GM12878 (cell line): ENCODE measurements around the gene TMCO6. TPM values are rescaled to one million over a fixed set of nuclear protein-coding genes. Genes with fewer than 3 reads are reported as not detected.

ENCODE experiments used
- BRCA1 ChIP-seq: IDR thresholded peaks from 2 replicates; pipeline ENCODE4 v1.6.1; 2011; ENCODE audit warnings: low read depth, low read length, improper control_type of control experiment
- GABPA ChIP-seq: IDR thresholded peaks from 2 replicates; pipeline ENCODE4 v1.6.1; 2014; ENCODE audit warnings: antibody characterized with exemption, low read depth, mild to moderate bottlenecking, inconsistent platforms
- MXI1 ChIP-seq: fragments of 150-350 bp; IDR thresholded peaks from 2 replicates; pipeline ENCODE4 v1.6.1; 2011; ENCODE audit warnings: low read depth, mild to moderate bottlenecking, inconsistent platforms, low read length, improper control_type of control experiment
- NBN ChIP-seq: fragments of 450-650 bp; IDR thresholded peaks from 2 replicates; pipeline ENCODE4 v1.6.1; 2016
- NFYB ChIP-seq: IDR thresholded peaks from 2 replicates; pipeline ENCODE4 v1.6.1; 2011; ENCODE audit warnings: low read depth, mild to moderate bottlenecking, low read length, improper control_type of control experiment, moderate library complexity; ENCODE audit not compliant: insufficient read depth
- PBX3 ChIP-seq: IDR thresholded peaks from 2 replicates; pipeline ENCODE4 v1.6.1; 2011; ENCODE audit warnings: mild to moderate bottlenecking, low read depth, low read length, moderate library complexity; ENCODE audit not compliant: insufficient replicate concordance
- RBBP5 ChIP-seq: fragments of 200-600 bp; sonication (generic); conservative IDR thresholded peaks from 2 replicates; pipeline ENCODE4 v1.6.1; 2016
- REST ChIP-seq: IDR thresholded peaks from 2 replicates; pipeline ENCODE4 v1.6.1; 2012; ENCODE audit warnings: mild to moderate bottlenecking, low read depth, low read length
- SIN3A ChIP-seq: IDR thresholded peaks from 2 replicates; pipeline ENCODE4 v1.6.1; 2012; ENCODE audit warnings: low read depth, low read length, improper control_type of control experiment
- SMARCA5 ChIP-seq: fragments of 450-650 bp; IDR thresholded peaks from 2 replicates; pipeline ENCODE4 v1.6.1; 2017; ENCODE audit warnings: mild to moderate bottlenecking
- ZBTB40 ChIP-seq: fragments of 450-650 bp; IDR thresholded peaks from 2 replicates; pipeline ENCODE4 v1.6.1; 2016; ENCODE audit warnings: mild to moderate bottlenecking, moderate library complexity, borderline replicate concordance
- ZNF592 ChIP-seq: fragments of 450-650 bp; IDR thresholded peaks from 2 replicates; pipeline ENCODE4 v1.6.1; 2017; ENCODE audit warnings: mild to moderate bottlenecking, moderate library complexity
- polyA plus RNA-seq, 11 experiments: library from polyadenylated mRNA; depleted of rRNA in 4 of 11; unstranded in 6 of 11; stranded (reverse) in 5 of 11; fragments of >200 nt; fragmentation: Nextera tagmentation in 4 of 11; fragmentation: Illumina TruSeq in 1 of 11; extraction: Ambion mirVana in 4 of 11; extraction: Trizol in 1 of 11; gene quantifications; 1 replicate in 1 of 11; 2 replicates in 10 of 11; pipeline versions ENCODE4 v1.2.1 to v1.2.3, GENCODE V29; 2011 to 2016; ENCODE audit warnings: inconsistent platforms in 2 of 11, missing spikeins in 2 of 11, low read depth in 1 of 11
- total RNA-seq, 4 experiments: library from RNA; depleted of rRNA in 3 of 4; stranded (reverse); fragments of >200 nt in 3 of 4; fragmentation: Illumina TruSeq in 1 of 4; extraction: Trizol in 1 of 4; gene quantifications; 2 replicates each; pipeline versions ENCODE4 v1.2.1 to v1.2.3, GENCODE V29; 2013 to 2021

TMCO6 gene
- total and polyA plus RNA-seq, 10 of the 15 experiments (the other 5 are each of a cell fraction or from before 2014, with no cell fraction given): 4.1 to 21.6 (median 11.7) TPM

- no peak for TF ChIP-seq ZNF592
- TF ChIP-seq GABPA: peak; percentile 90
- TF ChIP-seq SMARCA5: no peak
- peak; percentile 85 for TF ChIP-seq MXI1
- TF ChIP-seq RBBP5: no peak
- TF ChIP-seq PBX3: no peak
- TF ChIP-seq ZBTB40: peak; percentile 93
- no peak for TF ChIP-seq REST
- no peak for TF ChIP-seq NFYB
- TF ChIP-seq BRCA1: no peak
- peak; percentile 84; the same call in 1 of the 2 replicates for TF ChIP-seq SIN3A
- TF ChIP-seq NBN: peak; percentile 83
Observed at GRCh38 chr5:140664359-140665119, 25.3 kb downstream of the TMCO6 start, which contains the start of gene WDR55 (continued).
